HEK293 (cell line): ENCODE results near the gene PTGER3.

ENCODE experiments used
- CTCF ChIA-PET: fragments of 350-600 bp; formaldehyde crosslinking; extraction: SDS; loops from one replicate; lab custom pipeline; 2021; ENCODE audit warnings: antibody characterized with exemption; lab: Yijun Ruan, JAX
- POLR2A ChIA-PET: fragments of 300-600 bp; formaldehyde crosslinking; extraction: SDS; loops from one replicate; lab custom pipeline; 2020; ENCODE audit warnings: antibody characterized with exemption, inconsistent platforms; lab: Yijun Ruan, JAX
- H3K27ac ChIP-seq: fragments of 200-500 bp; sonication (Bioruptor generic); 2 replicates; pipeline ENCODE4 v1.5.1; 2014; ENCODE audit warnings: low read depth, low read length, control low read depth, inconsistent platforms; ENCODE audit errors: extremely low read depth
- H3K36me3 ChIP-seq, 2 experiments: fragments of 200-500 bp in 1 of 2; sonication (Bioruptor generic) in 1 of 2; 1 replicate in 1 of 2; 2 replicates in 1 of 2; pipeline ENCODE4 v1.5.1; 2014 to 2017; ENCODE audit warnings: inconsistent platforms in 2 of 2, low read length in 2 of 2; ENCODE audit not compliant: control insufficient read depth in 2 of 2, insufficient read depth in 1 of 2
- H3K4me1 ChIP-seq: fragments of 200-500 bp; sonication (Bioruptor generic); 2 replicates; pipeline ENCODE4 v1.5.1; 2014; ENCODE audit warnings: mild to moderate bottlenecking, low read length, inconsistent platforms; ENCODE audit not compliant: control insufficient read depth, insufficient read depth
- H3K4me3 ChIP-seq: 2 replicates; pipeline ENCODE4 v1.5.1; 2011; ENCODE audit warnings: low read depth, mild to moderate bottlenecking, control low read depth, low read length, moderate library complexity
- H3K9me3 ChIP-seq: fragments of 200-500 bp; sonication (Bioruptor generic); 2 replicates; pipeline ENCODE4 v1.5.1; 2014; ENCODE audit warnings: low read depth, low read length, inconsistent platforms; ENCODE audit not compliant: control insufficient read depth, insufficient read depth
- BCL11A ChIP-seq: fragments of 450-650 bp; formaldehyde crosslinking; IDR thresholded peaks from 2 replicates; pipeline ENCODE4 v1.5.1; 2016; ENCODE audit warnings: low read depth, missing biosample characterization, missing genetic modification characterization
- GLIS2 ChIP-seq: fragments of 450-650 bp; formaldehyde crosslinking; IDR thresholded peaks from 2 replicates; pipeline ENCODE4 v1.5.1; 2016; ENCODE audit warnings: missing biosample characterization, missing genetic modification characterization
- PRDM10 ChIP-seq: fragments of 450-650 bp; formaldehyde crosslinking; IDR thresholded peaks from 2 replicates; pipeline ENCODE4 v1.5.1; 2016; ENCODE audit warnings: missing biosample characterization, missing genetic modification characterization
- SCRT1 ChIP-seq: fragments of 450-650 bp; formaldehyde crosslinking; IDR thresholded peaks from 2 replicates; pipeline ENCODE4 v1.5.1; 2016; ENCODE audit warnings: missing biosample characterization, missing genetic modification characterization, borderline replicate concordance
- SP2 ChIP-seq: fragments of 450-650 bp; formaldehyde crosslinking; IDR thresholded peaks from 2 replicates; pipeline ENCODE4 v1.5.1; 2016; ENCODE audit warnings: missing biosample characterization, missing genetic modification characterization
- TRIM28 ChIP-seq: IDR thresholded peaks from 2 replicates; pipeline ENCODE4 v1.6.1; 2011; ENCODE audit warnings: low read length, control low read depth, borderline replicate concordance
- ZEB2 ChIP-seq: fragments of 450-650 bp; formaldehyde crosslinking; IDR thresholded peaks from 2 replicates; pipeline ENCODE4 v1.5.1; 2016; ENCODE audit warnings: missing biosample characterization, missing genetic modification characterization
- ZIC2 ChIP-seq: fragments of 450-650 bp; formaldehyde crosslinking; IDR thresholded peaks from 2 replicates; pipeline ENCODE4 v1.5.1; 2016; ENCODE audit warnings: missing biosample characterization, missing genetic modification characterization
- ZNF114 ChIP-seq: fragments of 450-650 bp; formaldehyde crosslinking; IDR thresholded peaks from 2 replicates; pipeline ENCODE4 v1.5.0; 2017; ENCODE audit warnings: missing biosample characterization, missing genetic modification characterization
- ZNF19 ChIP-seq: fragments of 450-650 bp; formaldehyde crosslinking; IDR thresholded peaks from 2 replicates; pipeline ENCODE4; 2016; ENCODE audit warnings: missing biosample characterization, missing genetic modification characterization, low read depth
- ZNF2 ChIP-seq: fragments of 450-650 bp; formaldehyde crosslinking; IDR thresholded peaks from 2 replicates; pipeline ENCODE4 v1.5.1; 2016; ENCODE audit warnings: missing biosample characterization, missing genetic modification characterization
- ZNF335 ChIP-seq: fragments of 450-650 bp; formaldehyde crosslinking; conservative IDR thresholded peaks from 2 replicates; pipeline ENCODE4 v1.5.1; 2016; ENCODE audit warnings: missing biosample characterization, missing genetic modification characterization
- ZNF366 ChIP-seq: fragments of 450-650 bp; formaldehyde crosslinking; conservative IDR thresholded peaks from 2 replicates; pipeline ENCODE4 v1.5.1; 2016; ENCODE audit warnings: missing biosample characterization, missing genetic modification characterization
- ZNF37A ChIP-seq: fragments of 450-650 bp; IDR thresholded peaks from 2 replicates; pipeline ENCODE4 v1.5.1; 2018; ENCODE audit warnings: missing biosample characterization, missing genetic modification characterization
- ZNF555 ChIP-seq: fragments of 450-650 bp; formaldehyde crosslinking; conservative IDR thresholded peaks from 2 replicates; pipeline ENCODE4 v1.5.1; 2017; ENCODE audit warnings: missing biosample characterization, mild to moderate bottlenecking, missing genetic modification characterization, inconsistent platforms
- ZNF596 ChIP-seq: fragments of 450-650 bp; IDR thresholded peaks from 2 replicates; pipeline ENCODE4 v1.5.0; 2018; ENCODE audit warnings: missing biosample characterization, mild to moderate bottlenecking, missing genetic modification characterization, moderate library complexity
- ZNF610 ChIP-seq: fragments of 450-650 bp; formaldehyde crosslinking; IDR thresholded peaks from 2 replicates; pipeline ENCODE4 v1.5.1; 2016; ENCODE audit warnings: missing biosample characterization, missing genetic modification characterization, borderline replicate concordance
- ZNF629 ChIP-seq: fragments of 450-650 bp; formaldehyde crosslinking; IDR thresholded peaks from 2 replicates; pipeline ENCODE4 v1.5.1; 2017; ENCODE audit warnings: missing biosample characterization, missing genetic modification characterization
- TF ChIP-seq, protein P1 (sequence below): fragments of 450-650 bp; IDR thresholded peaks from 2 replicates; pipeline ENCODE4 v1.5.1; 2018; ENCODE audit warnings: missing biosample characterization, missing genetic modification characterization
- TF ChIP-seq, protein P2 (sequence below): fragments of 450-650 bp; formaldehyde crosslinking; conservative IDR thresholded peaks from 2 replicates; pipeline ENCODE4 v1.5.1; 2016; ENCODE audit warnings: low read depth, missing biosample characterization, missing genetic modification characterization

The PTGER3 gene

GRCh38 chr1:71083271-71083670 lies 35.7 kb upstream of the PTGER3 start:
- Histone ChIP-seq H3K27ac (no peak overlapping the region), H3K4me3 (no peak overlapping the region), H3K9me3 (no peaks in the 10 kb centered on the region), H3K4me1 (0 out of 2 replicates have a peak, but pooled peaks cover 3% of the 10 kb centered on the region), H3K36me3 (peaks cover 0 to 8% of the 10 kb centered on the region in 2 experiments; a peak in 1 of 3 replicates)
- ChIA-PET POLR2A (no interaction called here), CTCF (interaction anchor here (1.1 to 2.1 kb wide), 2 partner anchors 10 to 12 kb away, joined by 3 to 4 read pairs; no protein-coding TSS in a partner anchor)
- TF ChIP-seq ZNF596 (tag by site-specific recombination) (0 out of 2 replicates have a peak, but pooled peaks have one; percentile 51), ZNF37A (tag by site-specific recombination) (no peak), ZNF114 (tag by site-specific recombination) (no peak)

DNA sequence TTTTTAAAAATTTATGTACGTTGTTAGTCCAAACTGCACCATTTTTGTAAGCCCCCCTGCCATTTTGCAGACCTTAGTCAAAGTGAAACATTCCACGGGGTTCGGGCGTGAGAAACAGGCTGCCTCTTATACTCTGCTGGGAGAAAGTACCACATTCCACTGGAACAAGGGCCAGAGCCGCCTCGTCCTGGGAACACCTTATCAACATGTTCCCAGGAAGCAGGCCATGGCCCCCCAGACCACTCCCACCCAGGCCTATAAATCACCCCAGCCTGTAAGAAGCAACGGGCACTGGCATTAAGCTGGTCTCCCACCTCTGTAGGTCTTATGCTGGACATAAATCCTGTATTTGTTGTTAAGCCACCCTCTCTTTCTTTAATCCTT lies 34.1 kb upstream of the PTGER3 start:
- POLR2A ChIA-PET, result interaction anchor here (0.8 to 1.3 kb wide), 2 partner anchors 9 to 671 kb away, joined by 3 read pairs; no protein-coding TSS in a partner anchor
- Histone ChIP-seq H3K4me1 (0 out of 2 replicates have a peak, but pooled peaks cover 3% of the 10 kb centered on the region), H3K4me3 (peak overlapping the region; percentile 32), H3K27ac (no peak overlapping the region), H3K9me3 (no peaks in the 10 kb centered on the region)
- CTCF ChIA-PET, result interaction anchor here (0.8 to 1.5 kb wide), 3 partner anchors 9 to 18 kb away, joined by 3 to 9 read pairs (median 4); no protein-coding TSS in a partner anchor
- TF ChIP-seq PRDM10, result 0 out of 2 replicates have a peak, but pooled peaks have one; percentile 18
- TF ChIP-seq, protein P1, sequence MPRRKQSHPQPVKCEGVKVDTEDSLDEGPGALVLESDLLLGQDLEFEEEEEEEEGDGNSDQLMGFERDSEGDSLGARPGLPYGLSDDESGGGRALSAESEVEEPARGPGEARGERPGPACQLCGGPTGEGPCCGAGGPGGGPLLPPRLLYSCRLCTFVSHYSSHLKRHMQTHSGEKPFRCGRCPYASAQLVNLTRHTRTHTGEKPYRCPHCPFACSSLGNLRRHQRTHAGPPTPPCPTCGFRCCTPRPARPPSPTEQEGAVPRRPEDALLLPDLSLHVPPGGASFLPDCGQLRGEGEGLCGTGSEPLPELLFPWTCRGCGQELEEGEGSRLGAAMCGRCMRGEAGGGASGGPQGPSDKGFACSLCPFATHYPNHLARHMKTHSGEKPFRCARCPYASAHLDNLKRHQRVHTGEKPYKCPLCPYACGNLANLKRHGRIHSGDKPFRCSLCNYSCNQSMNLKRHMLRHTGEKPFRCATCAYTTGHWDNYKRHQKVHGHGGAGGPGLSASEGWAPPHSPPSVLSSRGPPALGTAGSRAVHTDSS (tag by site-specific recombination), result no peak
- TF ChIP-seq, all 188 proteins: peak for 1
- peaks cover 8 to 24% of the 10 kb centered on the region in 2 experiments for H3K36me3 ChIP-seq

- Histone ChIP-seq H3K27ac (peak within 1 kb of the TSS; percentile 72), H3K36me3 (peaks cover 15 to 31% of the 10 kb centered on the region in 2 experiments), H3K4me1 (0 out of 2 replicates have a peak, but pooled peaks cover 3% of the 10 kb centered on the region), H3K4me3 (peak within 1 kb of the TSS; percentile 70), H3K9me3 (no peaks in the 10 kb centered on the region)
- POLR2A ChIA-PET, result interaction anchor here (0.7 to 1.3 kb wide), 3 partner anchors 10 to 671 kb away, joined by 3 read pairs; no protein-coding TSS in a partner anchor
- CTCF ChIA-PET, result interaction anchor here (0.8 to 1.5 kb wide), 4 partner anchors 8 to 81 kb away, joined by 3 to 9 read pairs (median 4); no protein-coding TSS in a partner anchor
- TF ChIP-seq ZNF610 (tag by site-specific recombination), result 0 out of 2 replicates have a peak, but pooled peaks have one; percentile 15
- peak; percentile 91 for TF ChIP-seq SCRT1 (tag by site-specific recombination)
- peak; percentile 69; the same call in 1 of the 2 replicates for TF ChIP-seq ZIC2 (tag by site-specific recombination)
- TF ChIP-seq TRIM28, result 0 out of 2 replicates have a peak, but pooled peaks have one; percentile 88
- peak; percentile 94 for TF ChIP-seq GLIS2
- TF ChIP-seq SP2 (tag by site-specific recombination), result peak; percentile 75
- peak; percentile 74 for TF ChIP-seq ZNF629 (tag by site-specific recombination)
- TF ChIP-seq ZNF366 (tag by site-specific recombination), result peak; percentile 31; the same call in 1 of the 2 replicates
- TF ChIP-seq ZNF19 (tag by site-specific recombination), result no peak
- peak; percentile 100 for TF ChIP-seq ZNF335
- TF ChIP-seq ZEB2 (tag by site-specific recombination), result peak; percentile 89; the same call in 1 of the 2 replicates
- TF ChIP-seq, protein P2, sequence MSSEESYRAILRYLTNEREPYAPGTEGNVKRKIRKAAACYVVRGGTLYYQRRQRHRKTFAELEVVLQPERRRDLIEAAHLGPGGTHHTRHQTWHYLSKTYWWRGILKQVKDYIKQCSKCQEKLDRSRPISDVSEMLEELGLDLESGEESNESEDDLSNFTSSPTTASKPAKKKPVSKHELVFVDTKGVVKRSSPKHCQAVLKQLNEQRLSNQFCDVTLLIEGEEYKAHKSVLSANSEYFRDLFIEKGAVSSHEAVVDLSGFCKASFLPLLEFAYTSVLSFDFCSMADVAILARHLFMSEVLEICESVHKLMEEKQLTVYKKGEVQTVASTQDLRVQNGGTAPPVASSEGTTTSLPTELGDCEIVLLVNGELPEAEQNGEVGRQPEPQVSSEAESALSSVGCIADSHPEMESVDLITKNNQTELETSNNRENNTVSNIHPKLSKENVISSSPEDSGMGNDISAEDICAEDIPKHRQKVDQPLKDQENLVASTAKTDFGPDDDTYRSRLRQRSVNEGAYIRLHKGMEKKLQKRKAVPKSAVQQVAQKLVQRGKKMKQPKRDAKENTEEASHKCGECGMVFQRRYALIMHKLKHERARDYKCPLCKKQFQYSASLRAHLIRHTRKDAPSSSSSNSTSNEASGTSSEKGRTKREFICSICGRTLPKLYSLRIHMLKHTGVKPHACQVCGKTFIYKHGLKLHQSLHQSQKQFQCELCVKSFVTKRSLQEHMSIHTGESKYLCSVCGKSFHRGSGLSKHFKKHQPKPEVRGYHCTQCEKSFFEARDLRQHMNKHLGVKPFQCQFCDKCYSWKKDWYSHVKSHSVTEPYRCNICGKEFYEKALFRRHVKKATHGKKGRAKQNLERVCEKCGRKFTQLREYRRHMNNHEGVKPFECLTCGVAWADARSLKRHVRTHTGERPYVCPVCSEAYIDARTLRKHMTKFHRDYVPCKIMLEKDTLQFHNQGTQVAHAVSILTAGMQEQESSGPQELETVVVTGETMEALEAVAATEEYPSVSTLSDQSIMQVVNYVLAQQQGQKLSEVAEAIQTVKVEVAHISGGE, result peak; percentile 84
- TF ChIP-seq ZNF555 (tag by site-specific recombination), result no peak
- TF ChIP-seq BCL11A (tag by site-specific recombination), result no peak
- 0 out of 2 replicates have a peak, but pooled peaks have one; percentile 41 for TF ChIP-seq ZNF2 (tag by site-specific recombination)
These were observed 33.4 kb upstream of the PTGER3 start, which contains the start of gene ZRANB2 for GRCh38 chr1:71080739-71081696. Gene ZRANB2, minus strand, starts transcription at chr1:71081035. Its CDS starts 40 bp downstream, at chr1:71080995.
